HCT116 (cell line): ENCODE results near the gene ARHGAP42. TPM values are rescaled to one million over a fixed set of nuclear protein-coding genes. Genes with fewer than 3 reads are reported as not detected.

Source experiments
- ATAC-seq: fragments of 200-7000 bp; cut with Tn5 transposase; 2 replicates; pipeline ENCODE4 v1.9.1; 2020; ENCODE audit warnings: mild to moderate bottlenecking, moderate library complexity
- BruUV-seq: library from RNA; stranded (reverse); fragments of 400-500 nt; replicated peaks from 2 replicates; lab custom pipeline; 2021; lab: Mats Ljungman, UMichigan
- CTCF ChIA-PET: fragments of 300-600 bp; sonication (Branson Sonifier 250); formaldehyde crosslinking; loops from one replicate; lab custom pipeline; 2021; ENCODE audit warnings: antibody characterized with exemption; lab: Charles Lee
- POLR2A ChIA-PET: fragments of 300-600, 350-600 bp; sonication (Branson Sonifier 250); formaldehyde crosslinking; loops from one replicate; lab custom pipeline; 2021; ENCODE audit warnings: antibody characterized with exemption; lab: Charles Lee
- RAD21 ChIA-PET, 2 experiments: fragments of 300-600 bp; sonication (Branson Sonifier 250); formaldehyde crosslinking; loops; one replicate each; lab custom pipeline; 2023; ENCODE audit warnings: low total read pairs in 2 of 2; ENCODE audit not compliant: uncharacterized antibody in 2 of 2, unreplicated experiment in 2 of 2, low non-redundant PET in 1 of 2; lab: Charles Lee
- DNase-seq: peaks from one replicate; pipeline ENCODE4 v3.0.0-alpha.2; 2010; ENCODE audit warnings: low read depth, low spot score
- H2AFZ ChIP-seq: fragments of 200-600 bp; shearing (Covaris generic), sonication (generic); 2 replicates; pipeline ENCODE4 v1.6.1; 2017; ENCODE audit warnings: low read depth, mixed run types, mixed read lengths, antibody characterized with exemption, low read length; ENCODE audit not compliant: poor library complexity, severe bottlenecking
- H3K27ac ChIP-seq: 2 replicates; pipeline ENCODE4 v1.5.1; 2012; ENCODE audit warnings: low read depth, low read length
- H3K27me3 ChIP-seq: fragments of 200-600 bp; sonication (generic); 2 replicates; pipeline ENCODE4 v1.6.1; 2016; ENCODE audit warnings: mixed run types, low read length, mixed read lengths; ENCODE audit not compliant: insufficient read depth
- H3K36me3 ChIP-seq, 2 experiments: fragments of 200-500 bp in 1 of 2; fragments of 200-600 bp in 1 of 2; sonication (Bioruptor generic) in 1 of 2; sonication (generic) in 1 of 2; 2 replicates each; pipeline versions ENCODE4 v1.5.1 to v1.6.1; 2014 to 2016; ENCODE audit warnings: low read length in 2 of 2, inconsistent platforms in 1 of 2, mixed read lengths in 1 of 2, mixed run types in 1 of 2; ENCODE audit not compliant: insufficient read depth in 2 of 2, control insufficient read depth in 1 of 2
- H3K4me1 ChIP-seq, 2 experiments: fragments of 200-600 bp in 1 of 2; sonication (generic) in 1 of 2; 2 replicates each; pipeline versions ENCODE4 v1.5.1 to v1.6.1; 2012 to 2017; ENCODE audit warnings: low read length in 2 of 2, inconsistent platforms in 1 of 2, mild to moderate bottlenecking in 1 of 2, mixed read lengths in 1 of 2, mixed run types in 1 of 2, moderate library complexity in 1 of 2; ENCODE audit not compliant: insufficient read depth in 2 of 2, control insufficient read depth in 1 of 2
- H3K4me2 ChIP-seq: fragments of 200-600 bp; sonication (generic); 2 replicates; pipeline ENCODE4 v1.6.1; 2017; ENCODE audit warnings: mixed run types, low read length, mixed read lengths
- H3K4me3 ChIP-seq, 2 experiments: fragments of 200-600 bp in 1 of 2; sonication (generic) in 1 of 2; replicated peaks in 1 of 2; 2 replicates each; pipeline ENCODE4 v1.5.1; 2011 to 2016; ENCODE audit warnings: low read length in 2 of 2, control low read depth in 1 of 2, low read depth in 1 of 2, mild to moderate bottlenecking in 1 of 2, mixed read lengths in 1 of 2, mixed run types in 1 of 2
- H3K79me2 ChIP-seq: fragments of 200-600 bp; sonication (generic); 2 replicates; pipeline ENCODE4 v1.6.1; 2017; ENCODE audit warnings: mild to moderate bottlenecking, mixed run types, low read length, moderate library complexity, mixed read lengths; ENCODE audit not compliant: insufficient read depth
- H3K9ac ChIP-seq: fragments of 200-600 bp; sonication (generic); 2 replicates; pipeline ENCODE4 v1.6.1; 2016; ENCODE audit warnings: low read length, mixed read lengths
- H3K9me2 ChIP-seq: fragments of 200-600 bp; sonication (generic), shearing (Covaris generic); 2 replicates; pipeline ENCODE4 v1.6.1; 2017; ENCODE audit warnings: mixed run types, mild to moderate bottlenecking, moderate library complexity; ENCODE audit not compliant: insufficient read depth
- H3K9me3 ChIP-seq, 2 experiments: fragments of 200-500 bp in 1 of 2; fragments of 200-600 bp in 1 of 2; sonication (Bioruptor generic) in 1 of 2; sonication (generic) in 1 of 2; 2 replicates each; pipeline ENCODE4 v1.6.1; 2014 to 2017; ENCODE audit warnings: low read length in 2 of 2, mixed read lengths in 2 of 2, inconsistent platforms in 1 of 2, low read depth in 1 of 2, mild to moderate bottlenecking in 1 of 2, mixed run types in 1 of 2, moderate library complexity in 1 of 2; ENCODE audit not compliant: control insufficient read depth in 1 of 2, insufficient read depth in 1 of 2
- H4K20me1 ChIP-seq: fragments of 200-600 bp; sonication (generic), shearing (Covaris generic); 2 replicates; pipeline ENCODE4 v1.6.1; 2017; ENCODE audit warnings: mixed run types, mild to moderate bottlenecking, moderate library complexity; ENCODE audit not compliant: insufficient read depth
- CEBPB ChIP-seq: IDR thresholded peaks from 2 replicates; pipeline ENCODE4 v1.6.1; 2012; ENCODE audit warnings: low read depth
- EGR1 ChIP-seq: IDR thresholded peaks from 2 replicates; pipeline ENCODE4 v1.6.1; 2012; ENCODE audit warnings: low read depth
- ELF1 ChIP-seq: IDR thresholded peaks from 2 replicates; pipeline ENCODE4 v1.6.1; 2012; ENCODE audit warnings: low read depth, borderline replicate concordance
- EZH2 ChIP-seq: fragments of 200-600 bp; sonication (generic); IDR thresholded peaks from 2 replicates; pipeline ENCODE4 v1.6.1; 2017; ENCODE audit warnings: antibody characterized with exemption, mixed run types
- EZH2phosphoT487 ChIP-seq: fragments of 200-600 bp; IDR thresholded peaks from 2 replicates; pipeline ENCODE4 v1.6.1; 2018; ENCODE audit warnings: antibody characterized with exemption, borderline replicate concordance
- FOSL1 ChIP-seq: IDR thresholded peaks from 2 replicates; pipeline ENCODE4 v1.6.1; 2012; ENCODE audit warnings: low read depth
- POLR2A ChIP-seq: IDR thresholded peaks from 2 replicates; pipeline ENCODE4 v1.7.0; 2011; ENCODE audit warnings: borderline replicate concordance; ENCODE audit not compliant: insufficient read depth, insufficient read length; ENCODE audit errors: extremely low read depth
- POLR2AphosphoS5 ChIP-seq: IDR thresholded peaks from 2 replicates; pipeline ENCODE4 v1.6.1; 2011; ENCODE audit warnings: mild to moderate bottlenecking, low read depth, low read length, moderate library complexity
- RAD21 ChIP-seq: IDR thresholded peaks from 2 replicates; pipeline ENCODE4 v1.6.1; 2012; ENCODE audit warnings: low read depth, mild to moderate bottlenecking
- SIN3A ChIP-seq: IDR thresholded peaks from 2 replicates; pipeline ENCODE4 v1.6.1; 2012; ENCODE audit warnings: low read depth
- SRF ChIP-seq: IDR thresholded peaks from 2 replicates; pipeline ENCODE4 v1.6.1; 2012; ENCODE audit warnings: low read depth
- TCF7L2 ChIP-seq: IDR thresholded peaks from 2 replicates; pipeline ENCODE4 v1.7.0; 2011; ENCODE audit warnings: borderline replicate concordance, inconsistent platforms; ENCODE audit not compliant: insufficient read depth, insufficient read length; ENCODE audit errors: extremely low read depth
- ZFX ChIP-seq: fragments of 450-650 bp; IDR thresholded peaks from 2 replicates; pipeline ENCODE4 v1.6.1; 2017
- intact Hi-C: fragments of 100-400 bp; cut with micrococcal nuclease; formaldehyde crosslinking; loops from 2 replicates; pipeline ENCODE4 v1.10.0; 2022
- total RNA-seq: library from RNA; stranded (reverse); gene quantifications from one replicate; pipeline ENCODE4 v1.2.1, GENCODE V29; 2021; ENCODE audit not compliant: unreplicated experiment
- TF ChIP-seq, protein P1 (sequence below), 3 experiments: fragments of 200-600 bp in 1 of 3; sonication (generic) in 1 of 3; IDR thresholded peaks in 2 of 3; conservative IDR thresholded peaks in 1 of 3; 2 replicates each; pipeline ENCODE4 v1.5.1; 2012 to 2017; ENCODE audit warnings: low read depth in 2 of 3, low read length in 2 of 3, antibody characterized with exemption in 1 of 3, borderline replicate concordance in 1 of 3, control low read depth in 1 of 3, mild to moderate bottlenecking in 1 of 3, mixed read lengths in 1 of 3, mixed run types in 1 of 3, moderate library complexity in 1 of 3; ENCODE audit not compliant: insufficient read depth in 1 of 3
- TF ChIP-seq, protein P2 (sequence below): IDR thresholded peaks from 2 replicates; pipeline ENCODE4 v1.6.1; 2012

ARHGAP42 gene
- total RNA-seq, 1 experiment from 2014 or later = 12.3 TPM

DNA sequence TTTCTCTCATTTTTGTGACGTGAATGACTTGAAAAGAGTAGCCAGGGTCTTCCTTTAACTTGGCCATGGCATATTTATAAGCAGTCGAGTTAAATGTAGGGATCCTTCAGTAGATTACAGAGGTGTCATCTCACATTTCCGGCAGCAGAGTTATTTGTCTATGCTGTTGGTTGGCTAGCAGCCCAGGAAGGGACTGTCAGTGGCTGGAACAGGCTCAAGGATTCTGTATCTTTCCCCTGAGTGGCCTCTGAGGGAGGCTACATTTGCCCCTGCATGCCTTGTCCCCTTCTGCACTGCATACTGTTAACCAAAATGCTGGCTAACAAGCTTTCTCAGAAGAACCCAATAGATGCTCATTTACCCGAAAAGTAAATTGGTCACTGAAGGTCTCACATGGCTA lies 254.9 kb downstream of the ARHGAP42 start:
- BruUV-seq = no TSS peak
- Histone ChIP-seq H3K27me3 (no peaks in the 10 kb centered on the region), H3K4me2 (no peak overlapping the region), H3K4me3 (no peak overlapping the region), H4K20me1 (no peaks in the 10 kb centered on the region), H3K9ac (no peak overlapping the region), H3K36me3 (no peaks in the 10 kb centered on the region), H3K27ac (no peak overlapping the region), H3K9me2 (no peaks in the 10 kb centered on the region), H3K9me3 (no peaks in the 10 kb centered on the region), H3K79me2 (no peaks in the 10 kb centered on the region), H3K4me1 (no peaks in the 10 kb centered on the region), H2AFZ (no peak overlapping the region)
- DNase-seq = no peak
- RAD21 ChIA-PET = no interaction called here
- no peak for ATAC-seq
- intact Hi-C loops = no loop called here
- POLR2A ChIA-PET = no interaction called here
- CTCF ChIA-PET = no interaction called here
- TF ChIP-seq TCF7L2 (no peak), EZH2phosphoT487 (no peak), CEBPB (no peak), ELF1 (no peak), EGR1 (no peak), FOSL1 (no peak), EZH2 (no peak), ZFX (no peak), RAD21 (no peak), SIN3A (no peak), POLR2A (no peak), POLR2AphosphoS5 (no peak), SRF (no peak)
- TF ChIP-seq, protein P1, sequence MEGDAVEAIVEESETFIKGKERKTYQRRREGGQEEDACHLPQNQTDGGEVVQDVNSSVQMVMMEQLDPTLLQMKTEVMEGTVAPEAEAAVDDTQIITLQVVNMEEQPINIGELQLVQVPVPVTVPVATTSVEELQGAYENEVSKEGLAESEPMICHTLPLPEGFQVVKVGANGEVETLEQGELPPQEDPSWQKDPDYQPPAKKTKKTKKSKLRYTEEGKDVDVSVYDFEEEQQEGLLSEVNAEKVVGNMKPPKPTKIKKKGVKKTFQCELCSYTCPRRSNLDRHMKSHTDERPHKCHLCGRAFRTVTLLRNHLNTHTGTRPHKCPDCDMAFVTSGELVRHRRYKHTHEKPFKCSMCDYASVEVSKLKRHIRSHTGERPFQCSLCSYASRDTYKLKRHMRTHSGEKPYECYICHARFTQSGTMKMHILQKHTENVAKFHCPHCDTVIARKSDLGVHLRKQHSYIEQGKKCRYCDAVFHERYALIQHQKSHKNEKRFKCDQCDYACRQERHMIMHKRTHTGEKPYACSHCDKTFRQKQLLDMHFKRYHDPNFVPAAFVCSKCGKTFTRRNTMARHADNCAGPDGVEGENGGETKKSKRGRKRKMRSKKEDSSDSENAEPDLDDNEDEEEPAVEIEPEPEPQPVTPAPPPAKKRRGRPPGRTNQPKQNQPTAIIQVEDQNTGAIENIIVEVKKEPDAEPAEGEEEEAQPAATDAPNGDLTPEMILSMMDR (IDR thresholded peaks at IDR 0.05 in 2 of 3, conservative IDR thresholded peaks at IDR 0.05 in 1 of 3; ENCODE audit: borderline replicate concordance in 1 of 3, insufficient read depth in 1 of 3, low read depth in 2 of 3, low read length in 2 of 3) = no peak
- TF ChIP-seq, protein P2, sequence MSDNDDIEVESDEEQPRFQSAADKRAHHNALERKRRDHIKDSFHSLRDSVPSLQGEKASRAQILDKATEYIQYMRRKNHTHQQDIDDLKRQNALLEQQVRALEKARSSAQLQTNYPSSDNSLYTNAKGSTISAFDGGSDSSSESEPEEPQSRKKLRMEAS = no peak
